Colon (tissue), 2 donors: ENCODE results near the gene TRAK2.
"Not testable (repeated sequence)": the region's sequence is repeated elsewhere in the genome, so short reads cannot be mapped to it uniquely, and the experiment has no call there.

Experiments used
- FAIRE-seq: peaks from 2 replicates; lab custom pipeline; 2012; peaks lifted over from hg19 to GRCh38; lab: Jason Lieb, UNC
- donor health status: control.
- donor health status: control.

The TRAK2 gene

GRCh38 chr2:201451292-201452057, at the start of gene TRAK2, which contains the start of gene STRADB:
TRAK2 (minus strand) TSS chr2:201451458; CDS start chr2:201420507, 30,951 bp downstream.
STRADB (plus strand) TSS chr2:201451740; CDS start chr2:201454841, 3,101 bp downstream.
- FAIRE-seq: no peak

DNA sequence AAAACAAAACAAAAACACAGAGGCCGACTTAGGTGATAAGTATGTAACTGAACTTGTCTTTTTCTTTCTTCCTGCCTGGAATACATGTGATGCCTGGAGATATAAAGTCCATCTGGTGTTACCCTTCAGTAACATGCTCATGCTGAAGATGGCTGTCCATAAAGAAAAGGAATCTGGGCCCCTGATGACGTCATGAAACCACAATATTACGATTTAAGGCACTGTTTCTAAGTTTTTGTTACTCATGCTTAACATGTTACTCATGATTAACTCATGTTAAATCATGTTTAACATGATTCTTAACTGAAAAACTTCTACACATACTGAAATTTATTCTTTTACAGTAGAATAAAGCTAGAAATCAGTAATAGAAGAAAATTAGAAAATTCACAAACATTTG, 49.3 kb upstream of the TRAK2 start:
- FAIRE-seq: no peak

GRCh38 chr2:201496785-201497184, 45.5 kb upstream of the TRAK2 start:
- no peak for FAIRE-seq

GRCh38 chr2:201490291-201490690, 39.0 kb upstream of the TRAK2 start:
- FAIRE-seq: no peak

DNA sequence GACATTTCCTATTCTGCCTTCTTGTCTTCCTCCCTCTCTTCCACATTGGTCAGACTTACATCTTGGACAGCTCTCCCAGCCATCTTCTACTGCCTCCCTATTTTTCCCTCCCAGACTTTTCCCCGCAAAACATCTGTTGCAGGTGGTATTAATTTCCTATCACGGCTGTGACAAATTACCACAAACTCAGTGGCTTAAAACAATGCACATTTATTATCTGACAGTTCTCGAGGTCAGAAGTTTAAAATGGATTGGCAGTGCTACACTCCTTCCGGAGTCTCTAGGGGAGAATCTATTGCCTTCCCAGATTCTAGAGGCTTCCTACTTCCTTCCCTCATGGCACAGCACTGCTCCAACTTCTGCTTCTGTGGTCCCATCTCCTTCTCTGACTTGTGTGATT, 33.5 kb upstream of the TRAK2 start:
- no peak for FAIRE-seq

DNA sequence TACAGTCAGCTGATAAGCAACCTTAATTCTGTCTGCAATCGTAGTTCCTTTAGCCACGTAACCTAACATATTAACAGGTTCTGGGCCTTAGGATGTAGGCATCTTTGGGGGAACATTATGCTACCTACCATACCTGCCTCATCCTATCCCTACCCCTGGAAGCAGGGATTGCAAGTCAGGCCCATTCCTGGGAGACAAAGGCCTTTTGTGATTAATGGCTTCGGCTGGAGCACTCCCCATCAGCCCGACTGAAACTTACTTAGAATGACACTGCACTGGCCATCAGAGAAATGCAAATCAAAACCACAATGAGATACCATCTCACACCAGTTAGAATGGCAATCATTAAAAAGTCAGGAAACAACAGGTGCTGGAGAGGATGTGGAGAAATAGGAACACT, 32.5 kb upstream of the TRAK2 start:
- not testable (repeated sequence) for FAIRE-seq

GRCh38 chr2:201483342-201483741, 32.1 kb upstream of the TRAK2 start:
- no peak for FAIRE-seq

- no peak for FAIRE-seq
These were observed 31.3 kb upstream of the TRAK2 start for GRCh38 chr2:201482543-201482942.

- no peak for FAIRE-seq
These were observed 21.2 kb upstream of the TRAK2 start for GRCh38 chr2:201472411-201472810.

- no peak for FAIRE-seq
These were observed 20.6 kb upstream of the TRAK2 start for GRCh38 chr2:201471732-201472393.

DNA sequence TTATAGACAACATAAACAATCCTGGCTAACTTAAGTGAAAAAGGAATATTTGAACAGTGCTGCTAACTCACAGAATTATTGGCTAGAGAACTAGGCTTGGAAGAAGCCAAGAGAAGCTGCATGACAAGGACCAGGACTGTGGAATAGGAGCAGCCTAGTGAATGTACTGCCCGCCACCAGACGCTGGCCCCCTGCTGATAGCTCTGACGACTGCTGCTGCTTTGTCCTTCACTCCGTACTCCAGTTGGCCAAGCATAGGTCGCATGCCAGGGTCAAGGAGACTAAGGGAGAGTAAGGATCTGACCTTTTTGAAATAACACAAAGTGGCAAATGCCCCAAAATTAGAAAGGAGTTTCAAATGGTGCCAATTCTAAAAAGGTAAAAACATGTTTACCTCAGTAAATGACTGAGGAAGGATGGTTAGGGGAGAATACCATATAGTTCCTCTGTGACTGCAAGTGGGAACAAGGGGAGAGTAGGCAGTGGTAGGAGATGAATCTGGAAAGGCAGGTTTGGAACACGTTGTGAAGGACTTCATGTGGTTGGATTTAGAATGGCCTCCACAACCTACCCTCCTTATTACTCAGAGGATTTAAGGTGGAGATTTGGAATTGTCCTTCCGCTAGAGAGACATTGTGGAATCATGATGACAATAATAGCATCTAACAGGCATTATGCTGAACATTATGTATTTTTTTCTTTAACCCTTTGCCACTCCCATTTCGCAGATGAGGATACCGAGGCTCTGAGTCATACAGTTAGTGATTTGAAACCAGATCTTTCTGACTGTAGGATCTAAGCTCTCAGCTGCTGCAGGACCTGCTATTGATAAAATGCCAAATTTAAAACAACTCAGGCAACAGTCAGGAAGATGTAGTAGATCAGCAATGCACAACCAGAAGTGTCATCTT, 19.8 kb upstream of the TRAK2 start:
- no peak for FAIRE-seq

DNA sequence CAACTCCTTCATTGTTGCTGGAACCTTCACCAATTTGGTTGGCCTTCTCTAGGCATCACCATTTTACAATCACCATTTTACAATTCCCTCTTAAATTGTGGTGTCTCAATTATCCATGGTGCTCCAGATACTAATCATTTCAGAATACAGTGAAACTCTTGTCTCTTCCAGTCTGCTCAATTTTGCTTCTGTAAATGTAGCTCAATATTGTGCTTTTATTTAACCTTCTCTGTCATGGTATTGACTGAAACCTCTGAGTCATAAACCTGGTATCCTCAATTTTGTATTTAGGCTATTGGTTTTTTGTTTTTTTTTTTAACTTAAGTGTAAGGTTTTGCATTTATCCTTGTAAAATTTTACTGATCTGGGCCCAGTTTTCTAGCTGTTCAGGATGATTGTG, 16.4 kb upstream of the TRAK2 start:
- FAIRE-seq: no peak

- no peak for FAIRE-seq
These were observed 14.9 kb upstream of the TRAK2 start for GRCh38 chr2:201466050-201466675.

- FAIRE-seq: no peak
These were observed 14.3 kb upstream of the TRAK2 start for GRCh38 chr2:201465524-201465971.

DNA sequence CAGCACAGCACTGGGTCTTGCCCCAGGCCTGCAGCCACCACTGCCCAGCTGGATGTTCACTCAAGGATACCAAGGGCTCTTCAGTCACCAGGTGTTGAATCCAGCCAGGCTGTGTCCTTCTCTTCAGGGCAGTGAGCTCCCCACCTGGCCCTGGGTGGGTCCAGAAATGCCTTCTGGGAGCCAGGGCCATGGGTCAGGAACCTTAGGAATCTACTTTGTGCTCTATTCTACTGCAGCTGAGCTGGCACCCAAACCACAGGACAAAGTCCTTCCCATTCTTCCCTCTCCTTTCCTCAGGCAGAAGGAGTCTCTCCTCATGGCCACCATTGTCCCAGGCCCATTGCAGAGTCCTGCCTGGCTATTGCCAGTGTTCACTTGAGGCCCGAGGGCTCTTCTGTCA, 13.3 kb upstream of the TRAK2 start:
- FAIRE-seq: no peak

- FAIRE-seq: no peak
These were observed 9.3 kb upstream of the TRAK2 start for GRCh38 chr2:201460532-201460931.

DNA sequence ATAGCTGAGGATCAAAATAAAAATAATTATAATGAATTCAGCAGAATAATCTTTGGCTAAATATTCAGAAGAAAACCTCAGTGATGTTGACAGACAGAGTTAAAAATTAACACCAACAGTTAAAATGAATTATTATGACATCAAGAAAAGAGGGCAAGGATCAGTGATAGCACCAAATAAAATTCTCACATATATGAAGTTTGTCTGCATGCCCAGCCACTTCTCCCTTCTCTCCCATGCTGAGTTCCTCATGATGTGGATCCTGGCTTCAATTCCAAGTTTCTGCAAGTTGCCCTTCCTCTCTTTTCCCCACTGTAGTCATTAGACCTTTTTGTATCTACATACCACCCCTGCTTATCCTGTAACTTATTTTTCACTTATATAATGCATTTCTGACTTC, 7.1 kb upstream of the TRAK2 start:
- peak; percentile 10 for FAIRE-seq

- FAIRE-seq: no peak
These were observed 1.8 kb upstream of the TRAK2 start for GRCh38 chr2:201452922-201453643.

GRCh38 chr2:201452058-201452921, 1.0 kb upstream of the TRAK2 start:
- no peak for FAIRE-seq

GRCh38 chr2:201450954-201451291, 335 bp downstream of the TRAK2 start:
- no peak for FAIRE-seq
